Measurements from ENCODE around the gene HOMER2.
"Not testable (repeated sequence)": the region's sequence is repeated elsewhere in the genome, so short reads cannot be mapped to it uniquely, and the experiment has no call there.

The HOMER2 gene
- total RNA-seq = 1.3 to 8.1 (median 4.0) reads per million in 9 experiments

DNA sequence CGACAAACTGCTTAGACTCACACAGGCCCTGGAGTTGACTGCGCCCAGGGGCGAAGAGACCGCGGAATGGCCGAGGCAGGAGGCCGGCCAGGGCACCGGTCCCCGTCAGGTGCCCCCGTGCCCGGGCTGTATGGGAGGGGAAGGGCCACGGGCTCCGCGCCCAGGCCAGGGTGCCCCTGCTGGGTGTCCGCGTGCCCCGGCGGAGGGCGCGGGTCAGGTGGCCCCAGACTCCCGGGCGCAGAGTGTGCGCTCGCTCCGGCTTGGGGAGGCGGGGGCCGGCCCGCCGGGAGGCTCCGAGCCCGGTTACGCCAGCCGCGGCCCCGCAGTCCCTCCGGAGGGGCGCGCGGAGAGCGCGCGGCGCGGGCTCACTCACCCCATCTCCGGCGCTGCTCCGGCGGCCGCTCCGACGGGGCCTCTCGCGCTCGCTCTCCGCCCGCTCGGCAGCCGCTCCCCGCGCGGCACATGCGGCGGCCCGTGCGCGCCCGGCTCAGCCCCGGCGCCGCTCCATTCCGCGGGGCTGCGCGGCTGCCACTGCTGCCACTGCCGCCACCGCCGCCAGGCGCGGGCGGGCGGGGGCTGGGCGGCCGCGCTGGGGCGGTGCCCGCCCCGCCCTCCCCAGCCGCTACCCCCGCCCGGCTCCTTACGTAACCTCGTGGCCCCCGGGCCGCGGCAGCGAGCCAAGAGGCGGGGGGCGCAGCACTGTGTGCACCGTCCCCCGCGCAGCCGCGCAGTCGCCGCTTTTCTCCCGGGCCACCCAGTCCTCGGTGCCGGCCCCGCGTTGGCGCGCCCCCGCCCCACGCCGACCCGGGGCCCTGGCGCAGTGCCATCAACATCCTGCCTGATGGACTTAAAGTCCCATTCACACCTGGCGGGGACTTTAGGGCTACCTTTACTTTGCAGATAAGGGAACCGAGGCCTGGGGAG is at the start of gene HOMER2:
HOMER2 (minus strand) TSS at position 563 of the 924 bp plus-strand sequence; CDS start at position 378, 185 bp downstream.
- ATAC-seq (replicated peaks) (peak; percentile 43), DNase-seq (no peak)
- H3K27ac Mint-ChIP-seq = no peak within 1 kb of the TSS

DNA sequence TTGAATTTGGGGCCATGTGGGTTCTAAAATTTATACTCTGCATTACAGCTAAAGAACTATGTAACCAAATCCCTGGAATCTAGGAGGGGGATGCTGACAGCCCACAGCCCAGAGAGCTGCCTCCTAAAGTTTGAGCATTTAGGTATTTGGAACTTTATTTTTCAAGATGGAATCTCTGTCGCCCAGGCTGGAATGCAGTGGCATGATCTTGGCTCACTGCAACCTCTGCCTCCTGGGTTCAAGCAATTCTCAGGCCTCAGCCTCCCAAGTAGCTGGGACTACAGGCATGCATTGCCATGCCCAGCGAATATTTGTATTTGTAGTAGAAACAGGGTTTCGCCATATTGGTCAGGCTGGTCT is 48.1 kb upstream of the HOMER2 start:
- Mint-ChIP-seq H3K36me3 (ENCODE audit: insufficient read depth) (peaks cover 16% of the 10 kb centered on the region), H3K27ac (peak overlapping the region; percentile 91), H3K4me3 (peak overlapping the region; percentile 65 to 73)
- not testable (repeated sequence) for H3K9me3 Mint-ChIP-seq; ATAC-seq (replicated peaks); H3K27me3 Mint-ChIP-seq; H3K4me1 Mint-ChIP-seq (ENCODE audit: low read depth in 2 of 2); DNase-seq

More for the DNA sequence above, at the start of gene HOMER2:
- Mint-ChIP-seq H3K36me3 (ENCODE audit: insufficient read depth) (no peaks in the 10 kb centered on the region), H3K4me3 (peak within 1 kb of the TSS in 1 of 2 donors; percentile 56), H3K4me1 (ENCODE audit: low read depth in 2 of 2) (no peaks in the 10 kb centered on the region), H3K9me3 (no peaks in the 10 kb centered on the region), H3K27me3 (peaks cover 0 to 3% of the 10 kb centered on the region in 2 donors)

DNA sequence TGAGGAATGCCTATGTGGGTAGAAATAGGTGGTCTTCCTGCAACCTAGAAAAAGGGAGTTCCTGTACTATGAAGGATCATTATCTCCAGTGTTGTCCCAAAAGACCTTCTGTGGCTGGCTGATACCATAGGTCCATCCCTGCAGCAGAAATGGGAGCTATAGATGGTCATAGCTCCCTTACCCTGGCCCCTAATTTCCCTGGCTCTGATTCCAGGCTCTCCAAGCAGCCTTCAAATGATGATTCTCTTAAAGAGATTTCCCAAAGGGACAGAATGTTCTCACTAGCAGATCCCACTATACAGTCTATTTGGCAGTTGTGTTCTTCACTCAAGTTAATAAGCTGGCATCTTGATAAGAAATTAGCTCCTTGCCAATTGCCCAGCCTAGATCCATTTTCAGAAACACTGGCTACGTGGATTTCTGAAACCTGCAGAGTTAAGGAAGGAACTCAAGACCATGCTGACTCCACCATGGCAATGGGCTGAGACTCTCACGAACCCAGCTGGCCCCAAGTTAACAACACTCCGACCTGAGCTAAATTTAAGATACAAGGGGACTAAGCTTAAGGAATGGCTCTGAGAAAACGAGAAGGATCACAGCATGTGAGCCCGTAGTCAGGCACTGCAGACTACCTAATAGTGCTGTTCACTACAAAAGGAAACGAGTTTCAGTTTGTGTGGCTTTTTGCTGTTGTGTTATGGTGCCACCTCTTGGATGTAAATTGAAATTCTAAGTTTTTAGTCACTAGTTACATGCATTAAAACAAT is 47.6 kb upstream of the HOMER2 start:
- peak overlapping the region; percentile 65 to 73 for H3K4me3 Mint-ChIP-seq
- no peaks in the 10 kb centered on the region for H3K27me3 Mint-ChIP-seq
- peaks cover 6 to 8% of the 10 kb centered on the region in 2 donors for H3K4me1 Mint-ChIP-seq (ENCODE audit: low read depth in 2 of 2)
- H3K36me3 Mint-ChIP-seq (ENCODE audit: insufficient read depth) = peaks cover 10% of the 10 kb centered on the region
- no peaks in the 10 kb centered on the region for H3K9me3 Mint-ChIP-seq
- DNase-seq = peak; percentile 8 to 35 (median 22)
- ATAC-seq (replicated peaks) = peak; percentile 84
- H3K27ac Mint-ChIP-seq = peak overlapping the region; percentile 91

DNA sequence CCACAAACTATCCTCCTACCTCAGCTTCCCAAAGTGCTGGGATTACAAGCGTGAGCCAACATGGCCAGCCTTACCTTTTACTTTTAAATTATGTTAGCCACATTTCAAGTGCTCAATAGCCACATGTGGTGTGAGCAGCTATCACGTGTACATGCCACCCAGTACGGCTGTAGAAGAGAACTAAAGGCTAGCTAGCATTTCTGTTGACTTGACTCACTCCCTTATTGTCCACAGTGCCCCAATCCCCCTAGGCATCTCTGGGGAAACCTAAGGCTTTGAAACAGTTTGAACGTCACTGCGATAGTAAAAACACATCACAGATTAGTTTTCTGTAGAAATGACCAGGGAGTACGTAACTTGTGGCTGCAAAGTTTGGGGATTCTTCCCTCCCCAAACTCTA is 46.9 kb upstream of the HOMER2 start:
- no peak for ATAC-seq (replicated peaks)
- no peak for DNase-seq
- no peaks in the 10 kb centered on the region for H3K9me3 Mint-ChIP-seq
- peaks cover 6 to 8% of the 10 kb centered on the region in 2 donors for H3K4me1 Mint-ChIP-seq (ENCODE audit: low read depth in 2 of 2)
- H3K36me3 Mint-ChIP-seq (ENCODE audit: insufficient read depth) = peaks cover 7% of the 10 kb centered on the region
- peak overlapping the region in 1 of 2 donors; percentile 91 for H3K27ac Mint-ChIP-seq
- no peak overlapping the region for H3K4me3 Mint-ChIP-seq
- no peaks in the 10 kb centered on the region for H3K27me3 Mint-ChIP-seq

DNA sequence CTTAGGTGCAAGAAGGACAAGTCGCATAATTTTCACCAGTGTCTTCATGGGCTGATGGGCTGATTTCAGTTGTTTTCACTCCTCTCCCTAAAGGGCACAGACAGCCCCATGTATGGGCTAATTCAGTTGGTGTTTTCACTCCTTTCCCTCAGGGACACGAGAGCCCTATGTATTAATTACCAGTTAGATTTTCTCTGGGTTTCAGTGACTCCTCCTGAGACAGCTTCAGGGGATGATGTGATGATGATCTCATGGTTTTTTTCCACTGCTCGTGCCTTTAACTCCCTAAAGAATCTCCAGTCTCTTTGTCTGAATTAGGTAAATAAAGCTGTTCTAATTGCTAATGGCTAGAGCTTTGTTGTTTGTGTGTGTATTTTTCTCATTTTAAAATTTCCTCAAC is 43.4 kb upstream of the HOMER2 start:
- H3K27ac Mint-ChIP-seq = no peak overlapping the region
- H3K36me3 Mint-ChIP-seq (ENCODE audit: insufficient read depth) = peaks cover 11% of the 10 kb centered on the region
- no peaks in the 10 kb centered on the region for H3K27me3 Mint-ChIP-seq
- no peak overlapping the region for H3K4me3 Mint-ChIP-seq
- ATAC-seq (replicated peaks) = no peak
- no peak for DNase-seq
- no peaks in the 10 kb centered on the region for H3K9me3 Mint-ChIP-seq
- peaks cover 6 to 8% of the 10 kb centered on the region in 2 donors for H3K4me1 Mint-ChIP-seq (ENCODE audit: low read depth in 2 of 2)

DNA sequence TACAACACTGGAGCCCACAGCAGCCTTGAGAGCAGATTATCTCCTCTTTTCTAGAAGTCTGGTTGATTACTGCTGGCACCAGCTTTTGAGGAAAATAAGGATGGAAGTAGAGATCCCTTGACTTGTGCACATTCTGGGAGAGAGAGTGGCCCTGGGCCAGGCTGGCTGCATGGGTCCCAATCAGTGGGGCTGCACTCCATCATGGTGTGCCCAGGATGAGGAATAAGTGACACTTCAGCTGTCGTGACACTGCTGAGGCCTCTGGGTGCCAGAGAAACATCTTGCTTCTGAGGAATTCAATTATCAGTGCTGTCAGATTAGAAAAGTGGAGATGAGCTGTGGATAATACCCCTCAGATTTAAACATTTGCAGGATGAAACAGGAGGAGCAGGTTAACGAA is 42.6 kb upstream of the HOMER2 start:
- ATAC-seq (replicated peaks) = no peak
- Mint-ChIP-seq H3K36me3 (ENCODE audit: insufficient read depth) (peaks cover 16% of the 10 kb centered on the region), H3K4me1 (ENCODE audit: low read depth in 2 of 2) (peaks cover 3 to 4% of the 10 kb centered on the region in 2 donors), H3K4me3 (no peak overlapping the region), H3K27ac (peak overlapping the region in 1 of 2 donors; percentile 65), H3K27me3 (no peaks in the 10 kb centered on the region), H3K9me3 (no peaks in the 10 kb centered on the region)
- no peak for DNase-seq

DNA sequence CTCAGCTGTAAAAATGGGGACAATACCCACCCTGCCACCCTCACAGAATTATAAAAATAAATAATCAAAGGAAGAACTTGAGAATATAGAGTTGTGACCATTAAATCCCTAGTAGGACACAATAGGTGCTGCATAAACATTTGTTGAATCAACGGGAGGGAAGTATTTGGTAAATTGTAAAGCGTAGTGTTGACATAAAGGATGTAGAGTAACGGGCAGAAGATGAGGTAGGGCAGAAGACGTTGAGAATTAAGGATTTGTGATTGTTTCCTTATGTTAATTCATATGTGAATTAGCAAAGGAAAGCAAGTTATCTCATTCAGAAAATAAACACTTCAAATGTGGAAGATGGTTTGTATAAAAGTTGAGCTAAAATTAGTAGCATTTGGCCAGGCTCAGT is 40.6 kb upstream of the HOMER2 start:
- Mint-ChIP-seq H3K9me3 (no peaks in the 10 kb centered on the region), H3K27me3 (no peaks in the 10 kb centered on the region), H3K36me3 (ENCODE audit: insufficient read depth) (peaks cover 35% of the 10 kb centered on the region), H3K4me1 (ENCODE audit: low read depth in 2 of 2) (peaks cover 0 to 4% of the 10 kb centered on the region in 2 donors), H3K27ac (no peak overlapping the region), H3K4me3 (no peak overlapping the region)
- ATAC-seq (replicated peaks) = no peak
- DNase-seq = no peak

DNA sequence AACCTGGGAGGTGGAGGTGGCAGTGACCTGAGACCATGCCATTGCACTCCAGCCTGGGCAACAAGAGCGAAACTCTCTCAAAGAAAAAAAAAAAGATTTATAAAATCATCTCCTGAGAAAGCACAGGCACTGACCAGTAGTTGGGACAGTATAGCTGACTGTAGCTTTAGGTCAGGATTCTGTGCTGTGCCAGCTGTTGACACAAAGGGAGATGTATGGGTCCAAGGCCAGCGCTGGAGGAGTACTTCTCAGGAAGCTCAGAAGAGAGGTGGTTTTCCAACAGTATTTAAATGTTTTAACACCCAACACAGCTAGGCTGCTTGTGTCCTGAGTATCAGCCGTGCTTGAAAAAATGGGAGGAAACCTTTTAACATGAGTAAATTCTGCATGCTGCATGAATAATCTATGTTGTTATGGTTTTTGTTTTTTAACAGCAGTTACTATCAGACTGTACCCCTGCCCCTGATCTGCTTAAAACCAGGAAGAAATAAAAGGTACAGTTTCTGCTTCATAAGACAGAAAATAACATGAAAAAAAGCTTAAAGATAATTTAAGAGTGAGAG is 40.0 kb upstream of the HOMER2 start:
- H3K9me3 Mint-ChIP-seq = no peaks in the 10 kb centered on the region
- no peak overlapping the region for H3K4me3 Mint-ChIP-seq
- H3K27ac Mint-ChIP-seq = no peak overlapping the region
- H3K4me1 Mint-ChIP-seq (ENCODE audit: low read depth in 2 of 2) = peaks cover under 1 to 5% of the 10 kb centered on the region in 2 donors
- ATAC-seq (replicated peaks) = no peak
- H3K27me3 Mint-ChIP-seq = no peaks in the 10 kb centered on the region
- H3K36me3 Mint-ChIP-seq (ENCODE audit: insufficient read depth) = peaks cover 41% of the 10 kb centered on the region
- DNase-seq = no peak

DNA sequence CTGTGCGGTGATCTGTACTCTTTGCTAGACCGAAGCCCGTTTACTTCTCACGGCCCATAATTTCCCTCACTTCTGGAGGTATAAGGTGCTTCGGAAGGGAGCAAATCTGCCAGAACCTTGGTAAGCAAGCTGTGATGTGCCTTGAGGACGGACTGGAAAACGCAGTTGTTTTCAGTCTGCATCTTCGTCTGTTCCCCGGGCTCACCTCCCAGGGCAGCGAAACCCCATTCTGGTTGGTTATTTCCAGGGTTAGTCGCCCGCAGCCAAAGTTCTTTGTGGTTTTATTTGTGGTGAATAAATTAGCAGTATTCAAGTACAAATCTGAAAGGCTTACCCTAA is 33.9 kb upstream of the HOMER2 start:
- peak in 1 of 3 experiments; percentile 17 for DNase-seq
- Mint-ChIP-seq H3K9me3 (no peaks in the 10 kb centered on the region), H3K4me1 (ENCODE audit: low read depth in 2 of 2) (peaks cover 17 to 23% of the 10 kb centered on the region in 2 donors), H3K27me3 (no peaks in the 10 kb centered on the region), H3K4me3 (peak overlapping the region; percentile 98), H3K27ac (peak overlapping the region; percentile 80 to 99), H3K36me3 (ENCODE audit: insufficient read depth) (peaks cover 49% of the 10 kb centered on the region)
- ATAC-seq (replicated peaks) = peak; percentile 48

DNA sequence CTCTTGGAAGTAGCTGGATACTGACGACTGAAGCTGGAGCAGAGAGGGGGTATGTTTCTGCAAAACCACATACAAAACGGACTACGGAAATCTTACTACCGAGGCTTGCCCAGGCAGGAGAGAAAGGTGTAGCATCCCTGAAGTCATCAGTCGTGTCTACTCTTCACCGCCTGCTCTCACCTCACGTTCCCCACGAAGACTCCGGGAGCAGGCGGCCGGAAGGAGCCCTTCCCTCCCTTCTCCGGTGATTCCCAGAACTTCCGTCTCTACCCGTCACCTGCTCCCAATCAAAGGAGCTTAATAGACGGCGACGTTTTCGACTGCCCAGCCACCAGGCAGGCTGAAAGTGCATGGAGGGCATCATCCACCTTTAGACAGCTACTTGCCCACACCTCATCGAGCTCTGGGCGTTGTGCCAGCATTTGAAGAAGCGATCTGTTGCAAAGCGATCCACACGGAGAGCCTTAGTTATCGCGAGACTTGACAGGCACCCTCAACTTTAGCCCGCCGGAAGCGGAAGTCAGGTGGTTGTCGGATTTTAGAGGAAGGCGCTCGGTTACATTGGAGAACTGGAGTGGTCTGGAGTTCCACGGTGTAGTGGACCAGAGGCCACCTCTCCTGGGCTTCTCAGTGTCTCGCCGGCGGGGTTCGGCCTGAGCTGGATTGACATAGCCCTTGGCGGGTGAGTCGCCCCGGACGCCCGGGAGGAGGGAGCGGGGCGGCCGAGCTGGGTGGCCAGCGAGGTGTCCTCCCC is 33.3 kb upstream of the HOMER2 start, which contains the start of gene RAMAC:
RAMAC (plus strand) TSS at position 523 of the 754 bp plus-strand sequence. CDS start 2,809 bp downstream, outside the sequence.
- H3K4me3 Mint-ChIP-seq = peak within 1 kb of the TSS; percentile 98
- H3K36me3 Mint-ChIP-seq (ENCODE audit: insufficient read depth) = peaks cover 45% of the 10 kb centered on the region
- no peaks in the 10 kb centered on the region for H3K9me3 Mint-ChIP-seq
- ATAC-seq (replicated peaks) (peak; percentile 92), DNase-seq (peak; percentile 86 to 91 (median 87))
- H3K4me1 Mint-ChIP-seq (ENCODE audit: low read depth in 2 of 2) = peaks cover 17 to 23% of the 10 kb centered on the region in 2 donors
- H3K27ac Mint-ChIP-seq = peak within 1 kb of the TSS; percentile 80 to 99
- no peaks in the 10 kb centered on the region for H3K27me3 Mint-ChIP-seq

DNA sequence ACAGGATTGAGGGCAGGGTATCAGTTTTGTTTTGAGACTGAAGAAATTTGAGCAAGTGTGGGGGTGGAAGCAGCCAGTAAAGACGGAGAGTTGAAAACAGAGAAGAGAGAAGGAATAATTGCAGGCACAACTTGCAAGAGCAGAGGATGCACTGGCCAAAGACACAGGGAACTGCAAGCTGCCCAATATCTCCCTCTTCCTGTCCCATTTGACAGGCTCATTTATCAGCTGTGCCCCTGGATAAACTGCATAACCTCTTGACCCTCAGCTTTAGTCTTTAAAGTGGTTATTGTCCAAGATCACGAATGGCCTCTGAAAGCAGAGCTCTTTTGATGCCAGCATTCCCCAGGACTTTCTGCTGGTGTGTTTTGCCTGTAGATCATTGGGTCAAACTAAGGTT is 28.5 kb upstream of the HOMER2 start:
- no peak overlapping the region for H3K4me3 Mint-ChIP-seq
- no peak overlapping the region for H3K27ac Mint-ChIP-seq
- ATAC-seq (replicated peaks) (no peak), DNase-seq (no peak)
- no peaks in the 10 kb centered on the region for H3K27me3 Mint-ChIP-seq
- no peaks in the 10 kb centered on the region for H3K9me3 Mint-ChIP-seq
- H3K4me1 Mint-ChIP-seq (ENCODE audit: low read depth in 2 of 2) = peaks cover 11 to 13% of the 10 kb centered on the region in 2 donors
- peaks cover 5% of the 10 kb centered on the region for H3K36me3 Mint-ChIP-seq (ENCODE audit: insufficient read depth)

DNA sequence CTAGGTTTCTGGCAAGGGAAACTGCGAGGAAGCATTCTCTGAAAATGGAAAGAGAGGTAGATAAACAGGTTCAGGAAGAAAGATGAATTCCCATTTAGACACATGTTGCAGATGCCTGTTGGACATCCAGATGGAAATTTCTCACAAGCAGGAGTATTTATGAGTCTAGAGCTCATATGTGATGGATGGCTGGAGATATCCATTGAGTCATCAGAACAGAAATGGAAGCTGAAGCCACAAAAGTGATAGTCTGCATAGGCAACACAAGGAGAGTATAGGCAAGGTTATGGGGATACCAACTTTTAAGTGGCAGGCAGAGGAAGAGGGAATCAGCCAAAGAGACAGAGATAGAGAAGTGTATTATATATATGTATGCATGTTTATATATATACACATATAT is 27.2 kb upstream of the HOMER2 start:
- Mint-ChIP-seq H3K27ac (no peak overlapping the region), H3K27me3 (no peaks in the 10 kb centered on the region), H3K36me3 (ENCODE audit: insufficient read depth) (no peaks in the 10 kb centered on the region), H3K4me3 (no peak overlapping the region), H3K4me1 (ENCODE audit: low read depth in 2 of 2) (peaks cover 0 to under 1% of the 10 kb centered on the region in 2 donors), H3K9me3 (no peaks in the 10 kb centered on the region)
- no peak for DNase-seq
- no peak for ATAC-seq (replicated peaks)

DNA sequence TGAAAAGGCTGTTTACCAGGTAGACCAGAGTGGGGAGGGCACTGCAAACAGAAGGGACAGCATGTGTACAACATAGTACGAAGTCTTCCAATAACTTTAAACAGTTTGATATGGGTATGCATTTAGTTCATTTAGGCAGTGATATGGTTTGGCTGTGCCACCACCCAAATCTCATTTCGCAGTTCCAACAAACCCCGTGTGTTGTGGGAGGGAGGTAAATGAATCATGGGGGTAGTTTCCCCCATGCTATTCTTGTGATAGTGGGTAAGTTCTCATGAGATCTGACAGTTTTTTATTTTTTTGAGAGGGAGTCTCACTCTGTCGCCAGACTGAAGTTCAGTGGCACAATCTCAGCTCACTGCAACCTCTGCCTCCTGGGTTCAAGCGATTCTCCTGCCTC is 25.9 kb upstream of the HOMER2 start:
- H3K4me1 Mint-ChIP-seq (ENCODE audit: low read depth in 2 of 2) = no peaks in the 10 kb centered on the region
- no peaks in the 10 kb centered on the region for H3K27me3 Mint-ChIP-seq
- no peaks in the 10 kb centered on the region for H3K9me3 Mint-ChIP-seq
- no peak overlapping the region for H3K4me3 Mint-ChIP-seq
- no peak for DNase-seq
- no peaks in the 10 kb centered on the region for H3K36me3 Mint-ChIP-seq (ENCODE audit: insufficient read depth)
- no peak overlapping the region for H3K27ac Mint-ChIP-seq
- ATAC-seq (replicated peaks) = no peak

Measured in effector memory CD8-positive, alpha-beta T cell (primary cell).